Ishikawa (cell line): Measurements from ENCODE around the gene AASS.

Source experiments
- CEBPB ChIP-seq: IDR thresholded peaks from 2 replicates; pipeline ENCODE4 v1.6.1; 2012
- CREB1 ChIP-seq: IDR thresholded peaks from 2 replicates; pipeline ENCODE4 v1.6.1; 2012; ENCODE audit warnings: low read depth
- EP300 ChIP-seq: IDR thresholded peaks from 2 replicates; pipeline ENCODE4 v1.6.1; 2012; ENCODE audit warnings: borderline replicate concordance
- MAX ChIP-seq: IDR thresholded peaks from 2 replicates; pipeline ENCODE4 v1.6.1; 2012
- NFIC ChIP-seq: IDR thresholded peaks from 2 replicates; pipeline ENCODE4 v1.6.1; 2012
- REST ChIP-seq: IDR thresholded peaks from 2 replicates; pipeline ENCODE4 v1.6.1; 2012; ENCODE audit warnings: low read depth, mild to moderate bottlenecking
- TAF1 ChIP-seq: IDR thresholded peaks from 2 replicates; pipeline ENCODE4 v1.6.1; 2012; ENCODE audit warnings: low read depth, mild to moderate bottlenecking
- USF1 ChIP-seq: IDR thresholded peaks from 2 replicates; pipeline ENCODE4 v1.6.1; 2012
- YY1 ChIP-seq: IDR thresholded peaks from 2 replicates; pipeline ENCODE4 v1.6.1; 2012; ENCODE audit warnings: low read depth

- TF ChIP-seq USF1, result no peak
- TF ChIP-seq CEBPB, result peak; percentile 54; the same call in 1 of the 2 replicates
- TF ChIP-seq REST, result no peak
- TF ChIP-seq MAX, result 0 out of 2 replicates have a peak, but pooled peaks have one; percentile 30
- no peak for TF ChIP-seq NFIC
- TF ChIP-seq TAF1, result no peak
- no peak for TF ChIP-seq EP300
- TF ChIP-seq YY1, result no peak
- peak; percentile 82 for TF ChIP-seq CREB1
Observed at GRCh38 chr7:122143751-122144711, at the start of gene AASS.
